Thyroid gland (tissue), 4 donors: ENCODE results near the gene EIF4G1. TPM values are rescaled to one million over a fixed set of nuclear protein-coding genes. Genes with fewer than 3 reads are reported as not detected.

Experiments
- DNase-seq, 2 donors: peaks; one replicate each; pipeline ENCODE4 v3.0.0-alpha.2; 2019
- H3K27ac ChIP-seq, 3 donors: fragments of 200-600 bp; sonication (generic); 1 replicate in 2 of 3; 2 replicates in 1 of 3; pipeline ENCODE4 v1.5.1; 2016 to 2019; ENCODE audit warnings: mild to moderate bottlenecking in 1 of 3, moderate library complexity in 1 of 3
- H3K27me3 ChIP-seq: fragments of 200-600 bp; sonication (generic); one replicate; pipeline ENCODE4 v1.5.1; 2019
- H3K36me3 ChIP-seq, 2 donors: fragments of 200-600 bp; sonication (generic); one replicate each; pipeline ENCODE4 v1.5.1; 2016 to 2019
- H3K4me1 ChIP-seq, 2 donors: fragments of 200-600 bp; sonication (generic); one replicate each; pipeline ENCODE4 v1.5.1; 2017 to 2019
- H3K4me3 ChIP-seq, 3 donors: fragments of 200-600 bp; sonication (generic); replicated peaks in 1 of 3; 1 replicate in 2 of 3; 2 replicates in 1 of 3; pipeline ENCODE4 v1.5.1; 2016; ENCODE audit warnings: mild to moderate bottlenecking in 1 of 3
- H3K9me3 ChIP-seq: fragments of 200-600 bp; sonication (generic); one replicate; pipeline ENCODE4 v1.5.1; 2017
- CTCF ChIP-seq, 6 experiments: fragments of 200-600 bp in 3 of 6; fragments of 450-650 bp in 3 of 6; sonication (generic) in 3 of 6; IDR thresholded peaks; one replicate each; pipeline ENCODE4 v1.5.1; 2016 to 2019; ENCODE audit warnings: antibody characterized with exemption in 6 of 6, mild to moderate bottlenecking in 2 of 6, inconsistent platforms in 1 of 6, moderate library complexity in 1 of 6
- POLR2A ChIP-seq, 2 donors: fragments of 450-650 bp; IDR thresholded peaks; one replicate each; pipeline ENCODE4 v1.6.1; 2017; ENCODE audit warnings: antibody characterized with exemption in 2 of 2, mild to moderate bottlenecking in 2 of 2, moderate library complexity in 1 of 2
- WGBS, 2 donors: methylation state at CpG; one replicate each; pipeline ENCODE4 v1.1.5; 2017; 5-methylcytosine and 5-hydroxymethylcytosine counted together
- intact Hi-C: fragments of 100-400 bp; cut with DNase I; formaldehyde crosslinking; loops from one replicate; pipeline ENCODE4 v1.15.1; 2023
- total RNA-seq, 4 donors: library from RNA; depleted of rRNA; stranded (reverse); fragments of >200 nt; gene quantifications; one replicate each; pipeline ENCODE4 v1.2.3, GENCODE V29; 2016

Gene EIF4G1
- total RNA-seq, 4 donors from 2014 or later, result 206 to 418 (median 348) TPM

DNA sequence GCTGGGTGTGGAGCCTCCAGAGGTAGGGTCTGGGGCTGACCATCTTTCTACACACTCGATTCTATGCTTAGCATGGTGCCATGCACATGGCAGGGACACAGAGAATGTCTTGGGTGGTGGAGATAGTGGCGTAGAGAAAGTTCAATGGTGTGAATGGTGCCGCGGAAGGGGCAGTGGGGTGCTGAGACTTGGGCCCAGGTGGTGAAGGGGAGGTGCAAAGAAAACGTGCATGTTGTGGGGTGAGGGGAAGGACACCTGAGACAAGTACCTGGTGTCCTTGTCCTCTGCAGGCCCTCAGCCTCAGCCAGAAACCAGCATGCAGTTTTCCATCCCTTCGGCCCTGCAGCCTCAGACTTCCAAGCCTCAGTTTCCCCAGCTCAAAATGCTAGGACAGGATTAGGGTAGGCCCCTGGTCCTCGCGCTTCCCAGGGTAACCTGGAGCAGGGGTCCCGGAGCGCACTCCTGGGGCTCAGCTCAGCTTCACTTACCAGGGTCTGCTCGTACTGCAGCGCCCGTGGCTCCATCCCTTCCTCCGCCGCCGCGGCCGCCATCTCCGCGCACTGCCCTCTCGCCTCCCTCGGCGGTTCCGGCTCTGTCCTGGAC, 46.6 kb downstream of the EIF4G1 start:
- WGBS, 2 donors, result 12 to 19% methylated on average over 10 to 17 of the region's 24 CpGs
- H3K27me3 ChIP-seq, result no peaks in the 10 kb centered on the region
- TF ChIP-seq POLR2A (IDR thresholded peaks at IDR 0.05) (no peak), CTCF (IDR thresholded peaks at IDR 0.05) (no peak)
- no peak for DNase-seq
- intact Hi-C loops, result no loop called here
- no peaks in the 10 kb centered on the region for H3K9me3 ChIP-seq
- H3K4me1 ChIP-seq, result peaks cover 21 to 26% of the 10 kb centered on the region in 2 donors
- peak overlapping the region; percentile 43 to 100 (median 98) for H3K27ac ChIP-seq
- peak overlapping the region; percentile 43 to 85 (median 56) for H3K4me3 ChIP-seq
- H3K36me3 ChIP-seq, result no peaks in the 10 kb centered on the region

- Histone ChIP-seq H3K4me3 (peak within 1 kb of the TSS; percentile 56 to 85 (median 76)), H3K36me3 (peaks cover 0 to 3% of the 10 kb centered on the region in 2 donors), H3K4me1 (peaks cover 21 to 26% of the 10 kb centered on the region in 2 donors), H3K27ac (peak within 1 kb of the TSS; percentile 96 to 100 (median 98)), H3K27me3 (no peaks in the 10 kb centered on the region), H3K9me3 (no peaks in the 10 kb centered on the region)
- intact Hi-C loops, result no loop called here
- TF ChIP-seq POLR2A (IDR thresholded peaks at IDR 0.05) (peak; percentile 74 to 85), CTCF (IDR thresholded peaks at IDR 0.05) (no peak)
- peak; percentile 65 to 68 for DNase-seq
- 1% methylated on average over 21 of the region's 56 CpGs; no CpG with 5 or more reads in 1 of the 2 donors for WGBS, 2 donors
Measured at GRCh38 chr3:184361532-184361931, 47.1 kb downstream of the EIF4G1 start, which contains the start of the genes CLCN2 and POLR2H. TSS of gene CLCN2 (minus strand) at chr3:184361605. CDS start at chr3:184361479, 126 bp downstream. TSS of gene POLR2H (plus strand) at chr3:184361710. CDS start at chr3:184363493, 1,783 bp downstream.

- TF ChIP-seq POLR2A (IDR thresholded peaks at IDR 0.05) (peak in 1 of 2 donors; percentile 45), CTCF (IDR thresholded peaks at IDR 0.05) (no peak)
- intact Hi-C loops, result no loop called here
- DNase-seq, result peak; percentile 75 to 84
- H3K4me3 ChIP-seq, result peak overlapping the region; percentile 56 to 85 (median 76)
- H3K9me3 ChIP-seq, result no peaks in the 10 kb centered on the region
- no peaks in the 10 kb centered on the region for H3K27me3 ChIP-seq
- H3K36me3 ChIP-seq, result peaks cover 3 to 4% of the 10 kb centered on the region in 2 donors
- H3K27ac ChIP-seq, result peak overlapping the region; percentile 96 to 100 (median 98)
- H3K4me1 ChIP-seq, result peaks cover 21 to 26% of the 10 kb centered on the region in 2 donors
- 1% methylated on average over 24 to 29 of the region's 38 CpGs for WGBS, 2 donors
Measured at GRCh38 chr3:184361932-184362667, 47.7 kb downstream of the EIF4G1 start.

DNA sequence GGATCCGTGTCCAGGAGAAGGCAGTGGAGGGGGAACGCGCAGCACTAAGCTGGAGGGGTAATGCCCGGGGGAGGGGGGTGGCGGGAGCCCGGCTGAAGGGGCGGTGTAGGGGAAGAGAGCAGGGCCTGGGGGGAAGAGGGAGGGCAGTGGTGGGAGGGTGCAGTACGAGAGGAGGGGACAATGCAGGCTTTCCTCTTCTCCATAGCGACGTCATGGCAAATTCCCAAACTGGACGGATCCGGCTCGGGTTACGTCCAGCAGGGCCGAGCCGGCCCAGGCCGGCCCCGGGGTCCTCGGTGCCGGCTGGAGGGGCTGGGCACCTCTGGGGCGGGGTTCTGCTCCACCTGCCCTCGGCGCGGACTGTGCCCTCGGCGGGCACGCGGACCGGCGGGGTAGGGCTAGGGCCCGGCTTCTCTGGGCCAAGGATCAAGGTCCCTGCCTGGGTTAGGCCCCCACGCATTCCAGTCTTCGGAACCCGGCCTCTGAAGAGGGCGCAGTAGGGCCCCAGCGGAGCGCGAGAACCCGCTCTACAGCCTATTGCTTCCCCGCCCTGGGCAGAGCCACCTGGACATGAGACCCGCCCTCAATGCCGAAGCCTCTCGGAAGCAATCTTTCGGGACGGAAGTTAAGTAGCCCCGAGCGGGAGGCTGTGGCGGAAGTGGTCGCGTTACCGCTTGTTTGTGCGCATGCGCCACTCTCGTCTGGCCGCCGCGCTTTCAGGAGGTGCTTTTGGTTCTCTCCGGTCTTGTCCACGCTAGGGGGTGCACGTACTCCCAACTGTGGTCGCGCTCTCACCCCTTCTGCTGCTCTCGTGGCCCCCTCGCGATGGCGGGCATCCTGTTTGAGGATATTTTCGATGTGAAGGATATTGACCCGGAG, 48.5 kb downstream of the EIF4G1 start:
- TF ChIP-seq CTCF (IDR thresholded peaks at IDR 0.05) (peak in 4 of 6 experiments; percentile 40 to 51 (median 42)), POLR2A (IDR thresholded peaks at IDR 0.05) (peak; percentile 23 to 89)
- Histone ChIP-seq H3K27me3 (no peaks in the 10 kb centered on the region), H3K9me3 (no peaks in the 10 kb centered on the region), H3K4me3 (peak overlapping the region; percentile 56 to 85 (median 76)), H3K27ac (peak overlapping the region; percentile 96 to 100 (median 98)), H3K4me1 (peaks cover 21 to 26% of the 10 kb centered on the region in 2 donors), H3K36me3 (peaks cover 3 to 4% of the 10 kb centered on the region in 2 donors)
- intact Hi-C loops, result no loop called here
- DNase-seq, result peak; percentile 97 to 98
- 0 to 1% methylated on average over 36 to 55 of the region's 68 CpGs for WGBS, 2 donors
